SU-DHL-6 (cell line): Measurements from ENCODE around the gene IFTAP.

ENCODE experiments used
- H2AFZ ChIP-seq: fragments of 200-600 bp; sonication (generic); 2 replicates; pipeline ENCODE4 v1.6.1; 2014; ENCODE audit warnings: low read depth, mild to moderate bottlenecking, moderate library complexity, mixed read lengths, antibody characterized with exemption, low read length; ENCODE audit not compliant: severe bottlenecking
- H3F3A ChIP-seq: fragments of 200-600 bp; shearing (Covaris generic); 2 replicates; pipeline ENCODE4 v1.6.0; 2016; ENCODE audit warnings: antibody characterized with exemption, mild to moderate bottlenecking; ENCODE audit not compliant: insufficient read depth
- H3K27ac ChIP-seq: fragments of 200-600 bp; sonication (generic); 2 replicates; pipeline ENCODE4 v1.5.1; 2016; ENCODE audit warnings: low read depth, mild to moderate bottlenecking, low read length, moderate library complexity, mixed read lengths
- H3K27me3 ChIP-seq: fragments of 200-600 bp; sonication (generic), shearing (Covaris generic); 2 replicates; pipeline ENCODE4 v1.6.0; 2014; ENCODE audit warnings: mild to moderate bottlenecking, low read length
- H3K36me3 ChIP-seq: fragments of 200-600 bp; sonication (generic); 2 replicates; pipeline ENCODE4 v1.6.1; 2014; ENCODE audit warnings: mild to moderate bottlenecking, low read length, mixed read lengths
- H3K4me2 ChIP-seq: fragments of 300-600, 200-600 bp; shearing (Covaris generic), sonication (generic); 2 replicates; pipeline ENCODE4 v1.6.0; 2014; ENCODE audit warnings: low read length, low read depth, mild to moderate bottlenecking; ENCODE audit not compliant: poor library complexity, severe bottlenecking
- H3K4me3 ChIP-seq: fragments of 200-600 bp; sonication (generic); 2 replicates; pipeline ENCODE4 v1.5.1; 2014; ENCODE audit warnings: antibody characterized with exemption, low read length, mild to moderate bottlenecking, mixed read lengths; ENCODE audit not compliant: insufficient read depth, poor library complexity, severe bottlenecking
- H3K79me2 ChIP-seq: fragments of 200-600 bp; sonication (generic); 2 replicates; pipeline ENCODE4 v1.6.1; 2014; ENCODE audit warnings: mild to moderate bottlenecking, low read length, moderate library complexity; ENCODE audit not compliant: insufficient read depth
- H3K9ac ChIP-seq: fragments of 200-600 bp; sonication (generic); 2 replicates; pipeline ENCODE4 v1.7.0; 2014; ENCODE audit warnings: mild to moderate bottlenecking, low read length
- H3K9me2 ChIP-seq: fragments of 200-600 bp; sonication (generic); replicated peaks from 2 replicates; pipeline ENCODE4 v1.6.1; 2014; ENCODE audit warnings: low read length; ENCODE audit not compliant: insufficient read depth
- H3K9me3 ChIP-seq: fragments of 200-600 bp; sonication (generic); 2 replicates; pipeline ENCODE4 v1.6.1; 2014; ENCODE audit warnings: low read length, mixed read lengths; ENCODE audit not compliant: insufficient read depth
- H4K20me1 ChIP-seq: fragments of 200-600 bp; sonication (generic); 2 replicates; pipeline ENCODE4 v1.6.1; 2014; ENCODE audit warnings: low read depth, mild to moderate bottlenecking, antibody characterized with exemption, low read length, moderate library complexity, mixed read lengths
- EZH2phosphoT487 ChIP-seq: fragments of 200-600 bp; sonication (generic), shearing (Covaris generic); conservative IDR thresholded peaks from 2 replicates; pipeline ENCODE4 v1.6.1; 2018; ENCODE audit warnings: mild to moderate bottlenecking, antibody characterized with exemption, low read length, moderate library complexity, mixed read lengths
- TF ChIP-seq, protein P1 (sequence below): fragments of 200-600 bp; sonication (generic); IDR thresholded peaks from one replicate; pipeline ENCODE4 v1.5.1; 2017; ENCODE audit warnings: antibody characterized with exemption, mild to moderate bottlenecking, low read length, moderate library complexity; ENCODE audit not compliant: insufficient read depth, poor library complexity, severe bottlenecking

Gene IFTAP

DNA sequence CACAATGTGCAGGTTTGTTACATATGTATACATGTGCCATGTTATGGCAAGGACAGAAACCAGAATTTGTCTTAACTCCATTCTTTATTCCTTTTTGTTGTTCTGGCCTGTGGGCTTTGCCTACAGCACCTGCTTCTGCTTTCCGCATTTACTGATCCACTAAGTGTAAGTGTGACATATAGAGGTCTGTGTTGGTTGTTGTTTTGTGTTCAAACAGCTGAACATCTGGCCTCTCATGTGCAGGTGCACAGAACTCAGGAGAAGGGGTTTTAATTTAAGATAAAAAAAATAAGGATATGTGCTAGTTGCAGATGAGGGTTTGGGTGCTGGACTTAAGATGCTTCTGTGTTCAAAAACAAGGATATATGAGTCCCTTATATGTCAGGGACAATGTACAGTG is 89.5 kb downstream of the IFTAP start:
- Histone ChIP-seq H3K9ac (no peak overlapping the region), H3K4me3 (no peak overlapping the region), H3K9me2 (no peaks in the 10 kb centered on the region), H3K27me3 (no peaks in the 10 kb centered on the region), H3K4me2 (no peak overlapping the region), H2AFZ (no peak overlapping the region), H3K9me3 (no peaks in the 10 kb centered on the region), H3K36me3 (no peaks in the 10 kb centered on the region), H3K27ac (no peak overlapping the region), H3K79me2 (no peaks in the 10 kb centered on the region), H4K20me1 (no peaks in the 10 kb centered on the region), H3F3A (no peaks in the 10 kb centered on the region)
- TF ChIP-seq, protein P1, sequence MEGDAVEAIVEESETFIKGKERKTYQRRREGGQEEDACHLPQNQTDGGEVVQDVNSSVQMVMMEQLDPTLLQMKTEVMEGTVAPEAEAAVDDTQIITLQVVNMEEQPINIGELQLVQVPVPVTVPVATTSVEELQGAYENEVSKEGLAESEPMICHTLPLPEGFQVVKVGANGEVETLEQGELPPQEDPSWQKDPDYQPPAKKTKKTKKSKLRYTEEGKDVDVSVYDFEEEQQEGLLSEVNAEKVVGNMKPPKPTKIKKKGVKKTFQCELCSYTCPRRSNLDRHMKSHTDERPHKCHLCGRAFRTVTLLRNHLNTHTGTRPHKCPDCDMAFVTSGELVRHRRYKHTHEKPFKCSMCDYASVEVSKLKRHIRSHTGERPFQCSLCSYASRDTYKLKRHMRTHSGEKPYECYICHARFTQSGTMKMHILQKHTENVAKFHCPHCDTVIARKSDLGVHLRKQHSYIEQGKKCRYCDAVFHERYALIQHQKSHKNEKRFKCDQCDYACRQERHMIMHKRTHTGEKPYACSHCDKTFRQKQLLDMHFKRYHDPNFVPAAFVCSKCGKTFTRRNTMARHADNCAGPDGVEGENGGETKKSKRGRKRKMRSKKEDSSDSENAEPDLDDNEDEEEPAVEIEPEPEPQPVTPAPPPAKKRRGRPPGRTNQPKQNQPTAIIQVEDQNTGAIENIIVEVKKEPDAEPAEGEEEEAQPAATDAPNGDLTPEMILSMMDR, result no peak
- TF ChIP-seq EZH2phosphoT487, result no peak

- Histone ChIP-seq H2AFZ (no peak overlapping the region), H3K79me2 (no peaks in the 10 kb centered on the region), H3F3A (no peaks in the 10 kb centered on the region), H3K27me3 (no peaks in the 10 kb centered on the region), H3K9ac (no peak overlapping the region), H4K20me1 (no peaks in the 10 kb centered on the region), H3K27ac (no peak overlapping the region), H3K4me3 (no peak overlapping the region), H3K4me2 (no peak overlapping the region), H3K36me3 (no peaks in the 10 kb centered on the region), H3K9me3 (no peaks in the 10 kb centered on the region), H3K9me2 (no peaks in the 10 kb centered on the region)
- no peak for TF ChIP-seq EZH2phosphoT487
- TF ChIP-seq, protein P1, result no peak
Observed at GRCh38 chr11:36684840-36685801, 90.8 kb downstream of the IFTAP start.

- no peaks in the 10 kb centered on the region for H3F3A ChIP-seq
- H4K20me1 ChIP-seq, result no peaks in the 10 kb centered on the region
- H2AFZ ChIP-seq, result no peak overlapping the region
- H3K79me2 ChIP-seq, result no peaks in the 10 kb centered on the region
- H3K4me2 ChIP-seq, result no peak overlapping the region
- no peak overlapping the region for H3K27ac ChIP-seq
- H3K27me3 ChIP-seq, result no peaks in the 10 kb centered on the region
- H3K9me3 ChIP-seq, result no peaks in the 10 kb centered on the region
- H3K9me2 ChIP-seq, result no peaks in the 10 kb centered on the region
- H3K9ac ChIP-seq, result no peak overlapping the region
- TF ChIP-seq EZH2phosphoT487, result no peak
- TF ChIP-seq, protein P1, result no peak
- H3K4me3 ChIP-seq, result no peak overlapping the region
- H3K36me3 ChIP-seq, result no peaks in the 10 kb centered on the region
Observed at GRCh38 chr11:36688132-36688531, 93.8 kb downstream of the IFTAP start.
